Measurements from ENCODE around the gene MPC1. TPM values are rescaled to one million over a fixed set of nuclear protein-coding genes. Genes with fewer than 3 reads are reported as not detected.

Gene MPC1
- total RNA-seq, 2 experiments from 2014 or later = 23.0 to 24.1 TPM

GRCh38 chr6:166415306-166415705, 32.6 kb upstream of the MPC1 start:
- H3K4me3 Mint-ChIP-seq = peak overlapping the region; percentile 14

DNA sequence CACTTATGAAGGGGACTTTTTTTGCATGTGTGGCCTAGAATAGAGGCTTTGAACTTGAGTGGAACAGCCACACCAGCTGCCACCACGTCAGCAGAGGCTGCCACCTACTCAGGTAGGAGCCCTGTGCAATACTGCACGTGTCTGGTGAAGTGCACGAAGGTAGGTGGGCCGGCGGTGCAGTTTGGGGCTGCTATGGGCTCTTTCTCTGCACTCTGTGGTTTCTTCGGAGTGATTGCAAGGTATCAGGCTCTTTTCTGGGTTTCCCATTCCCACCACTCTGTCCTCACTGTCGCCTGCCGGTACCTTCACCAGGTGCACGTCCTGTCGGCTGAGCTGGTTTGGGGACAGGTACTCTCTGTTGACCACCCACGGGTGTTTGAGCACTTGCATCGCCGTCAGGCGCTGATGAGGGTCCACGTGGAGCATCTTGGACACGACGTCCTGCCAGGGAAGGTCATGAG, 30.8 kb upstream of the MPC1 start:
- ChIA-PET POLR2A (no interaction called here), CTCF (no interaction called here)
- Mint-ChIP-seq H3K4me3 (no peak overlapping the region), H3K4me1 (peaks cover 75% of the 10 kb centered on the region), H3K27ac (no peak overlapping the region), H3K36me3 (ENCODE audit: low read depth) (peaks cover 21% of the 10 kb centered on the region), H3K9me3 (peaks cover 18% of the 10 kb centered on the region), H3K27me3 (peaks cover 19% of the 10 kb centered on the region)
- DNase-seq = no peak

More at GRCh38 chr6:166415306-166415705, 32.6 kb upstream of the MPC1 start:
- H3K36me3 Mint-ChIP-seq (ENCODE audit: low read depth) = peaks cover 21% of the 10 kb centered on the region
- H3K4me1 Mint-ChIP-seq = peaks cover 88% of the 10 kb centered on the region
- ChIA-PET POLR2A (interaction anchor here (0.7 to 1.3 kb wide), 2 partner anchors 21 to 81 kb away, joined by 3 to 4 read pairs; no protein-coding TSS in a partner anchor), CTCF (no interaction called here)
- H3K9me3 Mint-ChIP-seq = peaks cover 18% of the 10 kb centered on the region
- H3K27me3 Mint-ChIP-seq = peaks cover 5% of the 10 kb centered on the region
- H3K27ac Mint-ChIP-seq = peak overlapping the region; percentile 83
- peak; percentile 78 for DNase-seq

DNA sequence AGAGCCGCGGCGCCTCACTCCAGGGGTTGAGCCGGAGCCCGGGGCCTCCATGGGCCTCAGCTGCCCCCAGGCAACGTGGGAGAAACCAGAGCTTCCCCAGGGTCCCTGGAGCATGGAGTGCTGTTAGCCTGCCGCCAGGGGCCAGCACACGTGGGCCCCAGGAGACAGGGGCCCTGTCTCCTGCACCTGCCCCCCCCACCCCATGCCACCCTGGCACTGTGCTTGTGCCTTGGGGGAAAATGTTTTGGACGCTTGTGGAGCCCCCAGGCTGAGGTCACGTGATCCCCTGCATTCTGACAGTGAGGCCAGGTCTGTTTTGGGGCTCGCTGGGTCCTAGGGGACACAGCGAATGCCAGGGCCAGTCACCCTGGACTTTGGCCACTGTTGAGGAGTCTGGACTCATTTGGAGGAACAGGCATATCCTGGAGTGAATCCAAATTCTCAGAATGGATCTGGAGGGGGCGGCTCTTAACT, 30.2 kb upstream of the MPC1 start:
- Mint-ChIP-seq H3K4me1 (peaks cover 69% of the 10 kb centered on the region), H3K4me3 (no peak overlapping the region), H3K27ac (no peak overlapping the region), H3K9me3 (peaks cover 18% of the 10 kb centered on the region), H3K27me3 (peaks cover 19% of the 10 kb centered on the region), H3K36me3 (ENCODE audit: low read depth) (peaks cover 21% of the 10 kb centered on the region)
- ChIA-PET POLR2A (no interaction called here), CTCF (no interaction called here)
- DNase-seq = no peak

DNA sequence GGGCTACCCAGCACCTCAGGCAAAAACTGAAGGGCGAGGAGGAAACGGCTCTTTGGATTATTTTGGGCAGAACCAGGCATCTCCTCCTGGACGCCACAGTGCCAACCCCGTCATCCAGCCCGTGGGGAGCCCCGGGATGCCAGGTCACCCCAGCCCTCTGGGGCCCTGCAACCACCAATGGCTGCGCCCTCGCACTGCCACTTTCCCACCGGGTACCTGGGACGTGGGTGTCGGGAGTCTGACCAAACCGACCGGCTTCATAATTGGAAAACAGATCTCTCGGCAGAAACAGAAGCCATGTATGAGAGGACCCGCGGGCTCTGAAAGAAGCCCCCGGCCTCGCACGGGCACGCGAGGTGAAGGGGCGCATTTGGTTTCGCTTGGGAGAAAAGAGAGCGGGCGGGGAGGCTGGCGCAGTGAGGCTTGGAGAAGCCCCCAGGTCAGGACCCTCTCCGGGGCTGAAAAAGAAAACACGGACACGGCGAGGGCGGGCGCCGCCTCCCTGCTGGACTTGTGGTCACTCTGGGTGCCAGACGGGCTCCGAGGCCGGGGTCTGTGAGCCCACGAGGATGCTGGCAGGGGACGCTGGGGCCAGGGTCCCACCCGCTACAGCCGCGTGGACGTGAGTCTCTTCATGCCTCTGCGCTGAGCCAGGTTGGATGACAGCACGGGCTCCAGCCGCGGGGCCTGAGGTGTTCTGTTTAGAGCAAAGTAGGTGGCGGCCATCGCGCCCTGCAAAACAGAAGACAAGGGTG, 29.6 kb upstream of the MPC1 start:
- POLR2A ChIA-PET = interaction anchor here (1.1 kb wide), 1 partner anchor 30 kb away, joined by 3 read pairs; no protein-coding TSS in a partner anchor
- H3K27ac Mint-ChIP-seq = peak overlapping the region; percentile 44
- CTCF ChIA-PET = interaction anchor here (1.6 to 1.8 kb wide), 2 partner anchors 11 to 12 kb away, joined by 4 to 9 read pairs; no protein-coding TSS in a partner anchor
- H3K36me3 Mint-ChIP-seq (ENCODE audit: low read depth) = peaks cover 21% of the 10 kb centered on the region
- no peak for DNase-seq
- peaks cover 63% of the 10 kb centered on the region for H3K4me1 Mint-ChIP-seq
- H3K9me3 Mint-ChIP-seq = peaks cover 18% of the 10 kb centered on the region
- no peak overlapping the region for H3K4me3 Mint-ChIP-seq
- peaks cover 19% of the 10 kb centered on the region for H3K27me3 Mint-ChIP-seq

GRCh38 chr6:166411721-166412151, 29.0 kb upstream of the MPC1 start:
- peak; percentile 50 for DNase-seq
- CTCF ChIA-PET = interaction anchor here (1.3 to 2.1 kb wide), 4 partner anchors 10 to 77 kb away, joined by 3 to 10 read pairs (median 6); no protein-coding TSS in a partner anchor
- Mint-ChIP-seq H3K27me3 (peaks cover 19% of the 10 kb centered on the region), H3K9me3 (peaks cover 14% of the 10 kb centered on the region), H3K27ac (peak overlapping the region; percentile 44), H3K4me3 (peak overlapping the region; percentile 26), H3K36me3 (ENCODE audit: low read depth) (peaks cover 17% of the 10 kb centered on the region), H3K4me1 (peaks cover 57% of the 10 kb centered on the region)
- POLR2A ChIA-PET = interaction anchor here (1.1 kb wide), 1 partner anchor 31 kb away, joined by 3 read pairs; no protein-coding TSS in a partner anchor

DNA sequence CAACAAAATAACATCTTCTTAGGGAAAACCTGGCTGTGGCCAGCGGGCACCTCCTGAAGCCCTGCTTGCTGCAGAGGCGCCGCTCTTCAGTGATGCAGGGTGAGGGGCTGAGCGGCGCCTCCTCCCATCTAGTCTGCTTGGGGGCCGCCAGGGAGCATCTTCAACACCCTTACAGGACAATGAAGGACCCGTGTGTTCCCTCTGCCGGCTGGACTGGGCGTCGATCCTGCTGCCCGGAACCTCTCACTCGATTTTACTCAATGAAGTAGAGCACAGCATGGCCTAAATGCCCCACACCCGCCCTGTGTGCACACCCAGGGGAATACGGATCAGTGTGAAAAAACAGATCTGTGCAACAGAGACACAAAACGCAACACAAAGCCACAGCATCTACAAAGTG, 28.5 kb upstream of the MPC1 start:
- no peak for DNase-seq
- peaks cover 52% of the 10 kb centered on the region for H3K4me1 Mint-ChIP-seq
- ChIA-PET POLR2A (interaction anchor here (1.1 kb wide), 1 partner anchor 31 kb away, joined by 3 read pairs; no protein-coding TSS in a partner anchor), CTCF (interaction anchor here (1.3 to 2.1 kb wide), 4 partner anchors 9 to 77 kb away, joined by 3 to 10 read pairs (median 6); no protein-coding TSS in a partner anchor)
- peak overlapping the region; percentile 26 for H3K4me3 Mint-ChIP-seq
- H3K36me3 Mint-ChIP-seq (ENCODE audit: low read depth) = peaks cover 12% of the 10 kb centered on the region
- peak overlapping the region; percentile 44 for H3K27ac Mint-ChIP-seq
- peaks cover 19% of the 10 kb centered on the region for H3K27me3 Mint-ChIP-seq
- H3K9me3 Mint-ChIP-seq = peaks cover 9% of the 10 kb centered on the region

DNA sequence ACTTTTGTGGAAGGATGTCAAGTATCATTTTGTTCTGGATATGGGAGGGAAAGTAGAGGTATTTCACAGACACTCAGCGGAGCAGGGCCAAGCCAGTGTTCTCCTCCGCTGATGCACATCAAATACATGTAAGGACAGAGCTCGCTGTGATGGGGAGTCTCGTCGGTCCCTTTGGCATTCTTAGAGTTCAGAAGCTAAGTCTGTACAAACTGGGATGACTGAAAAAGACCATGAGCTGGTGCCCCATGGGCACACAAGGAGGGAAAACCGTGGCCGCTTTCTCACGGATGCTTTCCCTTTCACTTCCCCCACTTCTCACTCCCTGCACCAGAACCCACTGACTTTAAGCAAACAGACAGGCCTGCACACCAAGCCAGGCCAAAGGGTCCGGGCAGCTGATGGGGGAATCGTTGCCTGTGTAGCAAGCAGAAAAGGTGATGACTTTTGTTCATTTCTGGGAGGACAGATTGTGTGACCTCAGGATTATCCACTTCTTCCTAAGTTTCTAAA, 27.7 kb upstream of the MPC1 start:
- Mint-ChIP-seq H3K4me3 (no peak overlapping the region), H3K27me3 (peaks cover 19% of the 10 kb centered on the region), H3K27ac (no peak overlapping the region), H3K36me3 (ENCODE audit: low read depth) (peaks cover 4% of the 10 kb centered on the region), H3K4me1 (peaks cover 44% of the 10 kb centered on the region), H3K9me3 (peaks cover 2% of the 10 kb centered on the region)
- ChIA-PET POLR2A (no interaction called here), CTCF (interaction anchor here (0.6 to 2.1 kb wide), 6 partner anchors 9 to 222 kb away, joined by 3 to 10 read pairs (median 6); no protein-coding TSS in a partner anchor)
- DNase-seq = no peak

GRCh38 chr6:166408936-166409755, 26.4 kb upstream of the MPC1 start:
- H3K9me3 Mint-ChIP-seq = no peaks in the 10 kb centered on the region
- no peak for DNase-seq
- peaks cover 16% of the 10 kb centered on the region for H3K27me3 Mint-ChIP-seq
- ChIA-PET POLR2A (no interaction called here), CTCF (interaction anchor here (0.7 to 2.1 kb wide), 2 partner anchors 9 to 90 kb away, joined by 3 to 8 read pairs; no protein-coding TSS in a partner anchor)
- H3K4me1 Mint-ChIP-seq = peaks cover 31% of the 10 kb centered on the region
- no peak overlapping the region for H3K27ac Mint-ChIP-seq
- H3K4me3 Mint-ChIP-seq = no peak overlapping the region
- H3K36me3 Mint-ChIP-seq (ENCODE audit: low read depth) = no peaks in the 10 kb centered on the region

DNA sequence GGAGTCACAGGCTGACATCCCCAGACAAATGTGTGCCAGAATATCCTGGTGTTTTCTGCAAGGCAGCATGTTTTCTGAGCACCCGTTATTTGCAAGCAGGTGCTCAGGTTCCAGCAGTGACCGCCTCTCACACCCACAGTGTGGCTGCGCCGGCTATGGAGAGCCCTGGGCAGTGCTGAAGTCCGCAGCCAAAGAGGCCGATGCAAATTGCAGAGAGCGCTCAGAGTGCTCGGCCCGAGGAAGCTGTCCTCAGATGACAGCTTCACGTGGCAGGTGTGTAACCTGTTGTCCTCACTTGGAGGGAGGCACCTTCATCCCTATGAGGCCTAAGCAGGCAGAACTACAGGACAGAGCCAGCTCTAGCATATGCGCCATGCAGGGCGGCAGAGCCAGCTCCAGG, 23.5 kb upstream of the MPC1 start:
- H3K27me3 Mint-ChIP-seq = peaks cover 15% of the 10 kb centered on the region
- H3K9me3 Mint-ChIP-seq = no peaks in the 10 kb centered on the region
- no peak for DNase-seq
- ChIA-PET CTCF (no interaction called here), POLR2A (interaction anchor here (1.6 kb wide), 1 partner anchor 11 kb away, joined by 5 read pairs; no protein-coding TSS in a partner anchor)
- peaks cover 14% of the 10 kb centered on the region for H3K4me1 Mint-ChIP-seq
- no peaks in the 10 kb centered on the region for H3K36me3 Mint-ChIP-seq (ENCODE audit: low read depth)
- H3K4me3 Mint-ChIP-seq = no peak overlapping the region
- H3K27ac Mint-ChIP-seq = no peak overlapping the region

- H3K4me1 Mint-ChIP-seq = peaks cover 6% of the 10 kb centered on the region
- no peaks in the 10 kb centered on the region for H3K9me3 Mint-ChIP-seq
- ChIA-PET POLR2A (interaction anchor here (1.6 kb wide), 1 partner anchor 12 kb away, joined by 5 read pairs; no protein-coding TSS in a partner anchor), CTCF (interaction anchor here (1.3 to 2.1 kb wide), 2 partner anchors 26 to 92 kb away, joined by 3 to 7 read pairs; no protein-coding TSS in a partner anchor)
- H3K27ac Mint-ChIP-seq = no peak overlapping the region
- H3K36me3 Mint-ChIP-seq (ENCODE audit: low read depth) = no peaks in the 10 kb centered on the region
- H3K27me3 Mint-ChIP-seq = peaks cover 15% of the 10 kb centered on the region
- DNase-seq = no peak
- no peak overlapping the region for H3K4me3 Mint-ChIP-seq
These were observed 22.6 kb upstream of the MPC1 start for GRCh38 chr6:166405386-166405785.

- no peak overlapping the region for H3K27ac Mint-ChIP-seq
- no peaks in the 10 kb centered on the region for H3K36me3 Mint-ChIP-seq (ENCODE audit: low read depth)
- CTCF ChIA-PET = interaction anchor here (4.1 kb wide), 1 partner anchor 126 kb away, joined by 33 read pairs; no protein-coding TSS in a partner anchor
- peaks cover 5% of the 10 kb centered on the region for H3K27me3 Mint-ChIP-seq
- DNase-seq = peak; percentile 7
- H3K4me3 Mint-ChIP-seq = no peak overlapping the region
- peaks cover 2% of the 10 kb centered on the region for H3K4me1 Mint-ChIP-seq
- POLR2A ChIA-PET = no interaction called here
- no peaks in the 10 kb centered on the region for H3K9me3 Mint-ChIP-seq
These were observed 20.0 kb upstream of the MPC1 start for GRCh38 chr6:166402582-166403277.
